ENCODE measurements around the gene GTPBP6.
"Not testable (repeated sequence)": the region's sequence is repeated elsewhere in the genome, so short reads cannot be mapped to it uniquely, and the experiment has no call there.

GTPBP6 gene

GRCh38 chrX:316351-317325, 2.0 kb downstream of the GTPBP6 start:
- DNase-seq, result no peak

DNA sequence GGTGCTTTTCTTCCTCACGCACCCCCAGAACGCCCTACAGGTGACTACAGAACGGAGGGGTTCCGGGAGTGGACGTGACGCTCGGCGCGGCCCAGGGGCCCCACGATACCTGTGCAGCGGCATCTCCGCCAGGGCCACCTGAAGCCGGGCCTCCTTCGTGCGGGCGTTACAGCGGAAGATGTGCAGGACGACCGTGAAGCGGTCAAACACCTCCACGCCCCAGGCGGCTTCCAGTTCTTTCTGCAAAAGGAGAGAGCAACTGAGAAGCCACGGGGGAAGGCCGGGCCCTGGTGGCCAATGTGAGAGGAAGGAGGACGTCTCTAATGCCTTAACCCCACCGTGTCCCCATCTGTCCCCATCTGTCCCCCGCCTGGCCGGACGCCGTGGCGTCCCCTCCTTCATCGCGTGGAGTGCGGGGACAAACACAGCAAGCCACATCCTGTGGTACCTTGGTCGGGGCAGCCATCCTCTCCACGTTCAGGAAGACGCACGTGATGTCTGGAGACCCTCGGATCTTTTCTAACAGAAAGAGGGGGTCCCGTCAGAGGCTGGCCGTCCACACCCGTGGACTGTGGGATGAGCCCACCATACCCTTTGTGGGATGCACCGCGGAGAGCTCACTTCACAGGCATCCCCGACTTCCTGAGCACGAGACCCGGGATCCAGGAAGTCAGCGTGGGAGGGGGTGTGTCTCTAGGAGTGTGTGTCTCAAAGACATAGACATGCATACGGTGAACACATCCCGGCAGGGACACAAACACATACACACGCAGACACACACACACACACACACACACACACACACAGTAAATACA, 3.6 kb downstream of the GTPBP6 start:
- no peak for DNase-seq

- DNase-seq, result no peak
Observed at GRCh38 chrX:314049-314448, 4.5 kb downstream of the GTPBP6 start.

- no peak for DNase-seq
Observed at GRCh38 chrX:313546-313945, 5.0 kb downstream of the GTPBP6 start.

DNA sequence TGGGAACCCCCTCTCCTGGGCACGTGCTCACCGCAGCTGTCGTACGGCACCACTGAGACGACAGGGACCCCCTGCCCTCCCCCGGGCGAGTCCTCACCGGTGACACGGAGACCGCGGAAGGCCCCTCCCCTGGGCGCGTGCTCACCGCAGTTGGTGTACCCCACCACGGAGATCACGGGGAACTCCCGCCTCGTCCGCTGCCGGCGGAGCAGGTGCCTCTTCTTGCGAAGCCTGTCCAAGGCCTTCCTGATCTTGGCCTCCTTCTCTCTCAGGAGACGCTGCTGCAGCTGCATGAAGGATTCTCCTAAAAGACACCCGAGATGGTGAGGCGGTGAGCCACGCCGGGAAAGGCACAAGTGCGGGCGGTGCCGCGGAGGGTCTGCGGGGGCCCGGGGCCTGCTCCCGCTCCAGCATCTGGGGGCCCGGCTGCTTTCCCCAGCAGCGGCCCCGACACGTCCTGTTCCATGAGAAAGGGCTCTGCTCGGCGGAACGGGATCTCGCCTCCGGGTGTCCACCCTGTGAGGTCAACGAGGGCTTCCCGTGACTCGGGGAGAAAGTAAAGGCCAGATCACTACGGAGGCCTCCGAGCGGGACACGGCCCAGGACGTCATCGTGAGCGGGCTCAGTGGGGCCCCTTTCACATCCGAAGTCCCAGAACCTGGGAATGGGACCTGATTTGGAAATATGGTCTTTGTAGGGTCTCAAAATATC, 5.8 kb downstream of the GTPBP6 start:
- DNase-seq, result no peak

GRCh38 chrX:311156-312129, 7.2 kb downstream of the GTPBP6 start:
- DNase-seq, result no peak

GRCh38 chrX:310621-311155, 7.9 kb downstream of the GTPBP6 start:
- no peak for DNase-seq

GRCh38 chrX:308821-309520, 9.6 kb downstream of the GTPBP6 start:
- DNase-seq, result no peak

DNA sequence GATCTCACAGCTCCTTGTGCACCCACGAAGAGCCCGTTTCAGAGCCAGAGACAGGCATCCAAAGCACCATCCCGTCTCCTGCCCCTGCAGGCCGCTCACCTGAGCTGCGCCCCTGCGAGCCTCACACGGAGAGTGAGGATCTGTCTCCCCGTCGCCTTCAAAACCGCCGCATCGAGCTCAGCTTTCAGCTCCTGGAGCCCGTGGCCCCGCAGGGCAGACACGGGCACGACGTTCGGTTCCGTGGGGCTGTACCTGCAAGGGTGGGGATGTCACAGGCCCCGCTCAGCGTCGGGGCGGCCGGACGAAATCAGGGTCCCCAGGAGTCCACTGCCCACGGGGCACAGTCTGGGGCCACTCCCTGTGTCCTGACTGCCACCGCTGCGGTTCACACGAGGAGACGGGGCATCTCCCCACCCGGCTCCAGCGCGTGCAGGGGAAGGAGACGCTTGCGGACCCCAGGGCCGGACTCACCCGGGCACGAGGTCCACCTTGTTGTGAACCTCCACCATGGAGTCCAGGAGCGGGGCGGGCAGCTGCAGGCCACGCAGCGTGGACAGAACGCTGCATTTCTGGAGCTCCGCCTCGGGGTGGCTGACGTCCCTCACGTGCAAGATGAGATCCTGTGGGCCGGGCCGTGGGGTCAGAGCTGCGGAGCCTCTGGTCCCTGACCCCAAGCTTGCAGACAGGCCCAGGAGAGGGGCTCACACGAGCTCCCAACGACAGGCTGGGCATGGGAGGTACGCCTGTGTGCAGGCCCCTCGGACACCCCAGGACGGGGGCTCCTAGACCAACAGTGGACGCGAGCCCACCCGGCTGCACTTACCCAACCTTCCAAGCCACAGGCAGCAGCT, 11.1 kb downstream of the GTPBP6 start:
- DNase-seq, result no peak

DNA sequence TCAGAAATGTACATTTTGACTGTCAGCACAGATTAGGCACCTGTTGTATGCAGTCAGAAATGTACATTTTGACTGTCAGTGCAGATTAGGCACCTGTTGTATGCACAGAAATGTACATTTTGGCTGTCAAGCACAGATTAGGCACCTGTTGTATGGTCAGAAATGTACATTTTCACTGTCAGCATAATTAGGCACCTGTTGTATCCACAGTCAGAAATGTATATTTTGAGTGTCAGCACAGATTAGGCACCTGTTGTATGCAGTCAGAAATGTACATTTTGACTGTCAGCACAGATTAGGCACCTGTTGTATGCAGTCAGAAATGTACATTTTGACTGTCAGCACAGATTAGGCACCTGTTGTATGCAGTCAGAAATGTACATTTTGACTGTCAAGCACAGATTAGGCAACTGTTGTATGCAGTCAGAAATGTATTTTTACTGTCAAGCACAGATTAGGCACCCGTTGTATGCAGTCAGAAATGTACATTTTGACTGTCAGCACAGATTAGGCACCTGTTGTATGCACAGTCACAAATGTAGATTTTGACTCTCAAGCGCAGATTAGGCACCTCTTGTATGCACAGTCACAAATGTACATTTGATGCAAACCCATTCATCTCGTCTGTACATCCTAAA, 11.9 kb downstream of the GTPBP6 start:
- DNase-seq, result not testable (repeated sequence)

DNA sequence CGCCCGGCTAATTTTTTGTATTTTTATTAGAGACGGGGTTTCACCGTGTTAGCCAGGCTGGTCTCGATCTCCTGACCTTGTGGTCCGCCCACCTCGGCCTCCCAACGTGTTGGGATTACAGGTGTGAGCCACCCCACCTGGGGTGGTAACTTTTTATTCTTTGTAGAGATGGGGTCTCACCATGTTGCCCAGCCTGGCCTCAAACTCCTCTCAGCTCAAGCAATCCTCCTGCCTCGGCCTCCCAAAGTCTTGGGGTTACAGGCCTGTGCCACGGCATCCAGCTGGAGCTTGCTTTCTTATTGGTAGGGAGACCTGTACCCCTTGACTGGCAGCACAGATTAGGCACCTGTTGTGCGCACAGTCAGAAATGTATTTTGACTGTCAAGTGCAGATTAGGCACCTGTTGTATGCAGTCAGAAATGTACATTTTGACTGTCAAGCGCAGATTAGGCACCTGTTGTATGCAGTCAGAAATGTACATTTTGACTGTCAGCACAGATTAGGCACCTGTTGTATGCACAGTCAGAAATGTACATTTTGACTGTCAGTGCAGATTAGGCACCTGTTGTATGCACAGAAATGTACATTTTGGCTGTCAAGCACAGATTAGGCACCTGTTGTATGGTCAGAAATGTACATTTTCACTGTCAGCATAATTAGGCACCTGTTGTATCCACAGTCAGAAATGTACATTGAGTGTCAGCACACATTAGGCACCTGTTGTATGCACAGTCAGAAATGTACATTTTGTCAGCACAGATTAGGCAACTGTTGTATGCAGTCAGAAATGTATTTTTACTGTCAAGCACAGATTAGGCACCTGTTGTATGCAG, 12.6 kb downstream of the GTPBP6 start:
- not testable (repeated sequence) for DNase-seq

DNA sequence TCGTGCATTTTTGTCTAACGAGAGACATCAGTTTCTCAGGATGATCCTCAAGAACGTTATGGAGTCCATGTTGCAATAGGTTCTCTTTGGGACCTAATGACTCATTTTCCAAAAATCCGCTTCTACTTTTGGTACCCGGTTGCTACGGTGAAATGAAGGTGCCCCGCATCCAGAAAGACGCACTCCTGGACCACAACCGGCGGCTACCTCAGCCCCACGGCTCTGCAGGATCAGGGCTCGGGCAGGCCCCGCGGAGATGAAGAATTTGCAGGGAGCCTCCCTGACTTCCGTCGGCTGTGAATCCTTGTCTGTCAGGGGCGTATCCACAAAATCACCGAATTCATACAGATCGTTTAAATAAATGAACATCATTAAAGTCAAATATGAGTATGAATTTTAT, 15.6 kb downstream of the GTPBP6 start:
- no peak for DNase-seq

DNA sequence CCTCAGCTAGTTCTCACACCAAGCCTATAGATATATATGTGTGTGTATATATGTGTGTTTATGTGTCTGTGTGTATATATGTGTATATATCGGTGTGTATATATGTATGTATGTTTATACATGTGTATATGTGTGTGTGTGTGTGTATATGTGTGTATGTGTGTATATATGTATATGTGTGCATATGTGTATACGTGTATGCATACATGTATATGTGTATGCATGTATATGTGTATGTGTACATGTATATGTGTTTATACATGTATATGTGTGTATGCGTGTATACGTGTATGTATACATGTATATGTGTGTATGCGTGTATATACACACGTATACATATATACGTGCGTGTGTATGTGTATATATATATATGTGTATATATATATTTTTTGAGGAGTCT, 18.3 kb downstream of the GTPBP6 start:
- no peak for DNase-seq

DNA sequence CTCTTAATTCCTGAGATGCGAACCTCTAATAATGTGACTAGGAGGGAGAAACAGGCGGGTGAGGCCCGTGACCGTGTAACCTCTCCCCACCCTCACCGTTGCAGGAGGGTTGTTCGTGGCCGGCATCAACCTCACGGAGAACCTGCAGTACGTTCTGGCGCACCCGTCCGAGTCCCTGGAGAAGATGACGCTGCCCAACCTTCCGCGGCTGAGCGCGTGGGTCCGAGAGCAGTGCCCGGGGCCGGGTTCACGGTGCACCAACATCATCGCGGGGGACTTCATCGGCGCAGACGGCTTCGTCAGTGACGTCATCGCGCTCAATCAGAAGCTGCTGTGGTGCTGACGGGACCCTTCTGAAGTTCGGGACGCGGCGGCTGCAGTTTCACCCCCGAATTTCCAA, 19.6 kb downstream of the GTPBP6 start:
- DNase-seq, result no peak

GRCh38 chrX:295136-295535, 23.5 kb downstream of the GTPBP6 start:
- DNase-seq, result no peak

DNA sequence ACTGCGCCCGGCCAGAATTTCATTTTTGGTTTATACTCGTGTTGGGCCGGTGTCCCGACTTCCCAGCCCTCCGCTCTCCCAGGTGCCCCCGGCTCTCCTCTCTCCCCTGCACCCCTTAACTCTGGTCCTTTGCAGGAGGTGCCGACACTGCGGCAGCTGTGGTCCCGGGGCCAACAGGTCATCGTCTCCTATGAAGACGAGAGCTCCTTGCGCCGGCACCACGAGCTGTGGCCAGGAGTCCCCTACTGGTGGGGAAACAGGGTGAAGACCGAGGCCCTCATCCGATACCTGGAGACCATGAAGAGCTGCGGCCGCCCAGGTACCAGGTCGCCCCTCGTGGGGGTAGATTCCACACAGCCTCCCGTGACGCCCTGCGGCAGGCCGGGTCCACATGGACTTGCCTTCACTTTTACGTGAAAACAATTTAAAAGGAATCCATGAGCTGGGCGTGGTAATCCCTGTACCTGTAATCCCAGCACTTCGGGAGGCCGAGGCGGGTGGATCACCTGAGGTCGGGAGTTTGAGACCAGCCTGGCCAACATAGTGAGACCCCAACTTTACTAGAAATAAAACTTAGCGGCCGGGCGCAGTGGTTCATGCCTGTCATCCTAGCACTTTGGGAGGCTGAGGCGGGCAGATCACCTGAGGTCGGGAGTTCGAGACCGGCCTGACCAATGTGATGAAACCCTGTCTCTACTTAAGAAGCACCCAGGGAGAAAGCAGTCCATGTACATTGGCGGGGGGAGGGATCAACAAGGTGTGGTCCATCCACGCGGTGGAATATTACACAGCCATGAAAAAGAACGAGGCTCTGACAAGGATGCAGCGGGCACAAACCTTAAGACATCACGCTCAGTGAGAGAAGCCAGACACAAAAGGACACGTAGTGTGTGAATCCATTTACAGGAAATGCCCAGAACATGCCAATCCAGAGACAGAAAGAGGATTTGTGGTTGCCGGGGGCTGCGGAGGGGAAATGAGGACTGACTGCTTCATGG, 25.4 kb downstream of the GTPBP6 start:
- no peak for DNase-seq

- no peak for DNase-seq
Observed at GRCh38 chrX:291411-291901, 27.1 kb downstream of the GTPBP6 start.

All from NCI-H82 (cell line).